Smooth muscle cell (in vitro differentiated cells): Measurements from ENCODE around the gene CTTNBP2NL. TPM values are rescaled to one million over a fixed set of nuclear protein-coding genes. Genes with fewer than 3 reads are reported as not detected.

Experiments
- DNase-seq: peaks from one replicate; lab custom pipeline; 2025; ENCODE audit not compliant: unreplicated experiment; lab: John Stamatoyannopoulos, UW
- H2AFZ ChIP-seq: fragments of 200-600 bp; sonication (generic); 2 replicates; pipeline ENCODE4 v1.6.0; 2016; ENCODE audit warnings: antibody characterized with exemption, low read depth, mild to moderate bottlenecking
- H3F3A ChIP-seq: fragments of 200-600 bp; sonication (generic); 2 replicates; pipeline ENCODE4 v1.6.0; 2017; ENCODE audit warnings: antibody characterized with exemption, low read depth
- H3K27ac ChIP-seq: fragments of 200-600 bp; sonication (generic); 2 replicates; pipeline ENCODE4 v1.5.1; 2016; ENCODE audit warnings: low read depth, mild to moderate bottlenecking
- H3K27me3 ChIP-seq: fragments of 200-600 bp; sonication (generic); 2 replicates; pipeline ENCODE4 v1.6.1; 2016; ENCODE audit warnings: low read depth, mild to moderate bottlenecking
- H3K36me3 ChIP-seq: fragments of 200-600 bp; sonication (generic); 2 replicates; pipeline ENCODE4 v1.5.1; 2016; ENCODE audit warnings: low read depth
- H3K4me1 ChIP-seq: fragments of 200-600 bp; sonication (generic); 2 replicates; pipeline ENCODE4 v1.5.1; 2016; ENCODE audit warnings: low read depth
- H3K4me2 ChIP-seq: fragments of 200-600 bp; sonication (generic); 2 replicates; pipeline ENCODE4 v1.6.0; 2016; ENCODE audit warnings: mild to moderate bottlenecking
- H3K4me3 ChIP-seq: fragments of 200-600 bp; sonication (generic); 2 replicates; pipeline ENCODE4 v1.5.1; 2016; ENCODE audit warnings: mild to moderate bottlenecking
- H3K79me2 ChIP-seq: fragments of 200-600 bp; sonication (generic); 2 replicates; pipeline ENCODE4 v1.6.0; 2016; ENCODE audit warnings: low read depth, mild to moderate bottlenecking
- H3K9ac ChIP-seq: fragments of 200-600 bp; sonication (generic); 2 replicates; pipeline ENCODE4 v1.6.0; 2016; ENCODE audit warnings: low read depth
- H3K9me3 ChIP-seq: fragments of 200-600 bp; sonication (generic); replicated peaks from 2 replicates; pipeline ENCODE4 v1.5.1; 2016; ENCODE audit warnings: low read depth
- H4K20me1 ChIP-seq: fragments of 200-600 bp; sonication (generic); 2 replicates; pipeline ENCODE4 v1.6.0; 2016; ENCODE audit warnings: low read depth
- WGBS: methylation state at CpG from one replicate; pipeline ENCODE4 v1.1.7; 2016; ENCODE audit warnings: low lambda C conversion rate; 5-methylcytosine and 5-hydroxymethylcytosine counted together
- polyA plus RNA-seq: library from polyadenylated mRNA; unstranded; fragments of >200 nt; fragmentation: Nextera tagmentation; extraction: Ambion mirVana; gene quantifications from 2 replicates; pipeline ENCODE4 v1.2.1, GENCODE V29; 2016
- total RNA-seq: library from RNA; depleted of rRNA; stranded (reverse); fragments of >200 nt; gene quantifications from 2 replicates; pipeline ENCODE4 v1.2.3, GENCODE V29; 2014
- TF ChIP-seq, protein P1 (sequence below): fragments of 200-600 bp; sonication (generic); IDR thresholded peaks from 2 replicates; pipeline ENCODE4 v1.5.1; 2017; ENCODE audit warnings: borderline replicate concordance, mild to moderate bottlenecking, antibody characterized with exemption; ENCODE audit not compliant: insufficient read depth, poor library complexity, severe bottlenecking

Gene CTTNBP2NL
- total and polyA plus RNA-seq, 2 experiments from 2014 or later: 10.4 to 19.7 TPM

DNA sequence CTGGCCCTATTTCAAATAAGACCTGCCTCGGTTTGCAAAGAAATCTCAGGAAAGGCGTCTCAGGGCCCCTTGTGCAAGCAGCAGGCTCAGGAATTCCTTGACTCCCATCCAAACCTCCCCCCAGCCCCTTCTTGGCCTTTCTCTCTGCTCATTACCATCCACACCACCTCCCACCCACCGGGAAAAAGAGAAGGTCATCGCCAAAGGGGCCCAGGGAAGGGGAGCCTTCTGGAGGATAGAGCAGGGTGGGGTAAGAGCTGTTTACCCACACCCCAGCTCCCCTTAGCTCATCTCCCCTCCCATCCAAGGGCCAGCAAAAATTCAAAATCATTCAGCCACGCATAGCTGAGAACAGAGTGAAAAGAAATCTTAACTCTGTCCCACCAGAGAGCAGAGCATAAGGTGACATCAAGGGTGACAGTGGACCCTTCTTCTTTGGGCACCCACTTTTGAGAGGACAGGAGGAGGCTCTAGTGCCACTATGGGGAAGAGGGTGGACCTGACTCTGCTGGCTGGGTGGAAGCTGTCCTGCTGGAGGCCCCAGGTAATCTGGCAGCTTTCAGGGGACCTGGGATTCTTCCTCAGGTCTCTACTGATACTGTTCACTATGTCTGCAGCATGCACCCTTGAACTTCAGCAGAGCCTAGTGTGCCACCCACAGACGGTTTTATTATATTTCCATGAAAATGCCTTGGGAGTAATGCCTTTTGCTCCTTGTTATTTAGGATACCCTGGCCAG lies 108.8 kb downstream of the CTTNBP2NL start:
- Histone ChIP-seq H2AFZ (no peak overlapping the region), H4K20me1 (no peaks in the 10 kb centered on the region), H3K4me1 (peaks cover 18% of the 10 kb centered on the region), H3K36me3 (no peaks in the 10 kb centered on the region), H3K4me3 (no peak overlapping the region), H3K9ac (no peak overlapping the region), H3K9me3 (no peaks in the 10 kb centered on the region), H3K79me2 (no peaks in the 10 kb centered on the region), H3K4me2 (no peak overlapping the region), H3K27me3 (peaks cover 73% of the 10 kb centered on the region), H3K27ac (no peak overlapping the region), H3F3A (no peaks in the 10 kb centered on the region)
- 60% methylated on average over 6 of the region's 6 CpGs for WGBS
- TF ChIP-seq, protein P1, sequence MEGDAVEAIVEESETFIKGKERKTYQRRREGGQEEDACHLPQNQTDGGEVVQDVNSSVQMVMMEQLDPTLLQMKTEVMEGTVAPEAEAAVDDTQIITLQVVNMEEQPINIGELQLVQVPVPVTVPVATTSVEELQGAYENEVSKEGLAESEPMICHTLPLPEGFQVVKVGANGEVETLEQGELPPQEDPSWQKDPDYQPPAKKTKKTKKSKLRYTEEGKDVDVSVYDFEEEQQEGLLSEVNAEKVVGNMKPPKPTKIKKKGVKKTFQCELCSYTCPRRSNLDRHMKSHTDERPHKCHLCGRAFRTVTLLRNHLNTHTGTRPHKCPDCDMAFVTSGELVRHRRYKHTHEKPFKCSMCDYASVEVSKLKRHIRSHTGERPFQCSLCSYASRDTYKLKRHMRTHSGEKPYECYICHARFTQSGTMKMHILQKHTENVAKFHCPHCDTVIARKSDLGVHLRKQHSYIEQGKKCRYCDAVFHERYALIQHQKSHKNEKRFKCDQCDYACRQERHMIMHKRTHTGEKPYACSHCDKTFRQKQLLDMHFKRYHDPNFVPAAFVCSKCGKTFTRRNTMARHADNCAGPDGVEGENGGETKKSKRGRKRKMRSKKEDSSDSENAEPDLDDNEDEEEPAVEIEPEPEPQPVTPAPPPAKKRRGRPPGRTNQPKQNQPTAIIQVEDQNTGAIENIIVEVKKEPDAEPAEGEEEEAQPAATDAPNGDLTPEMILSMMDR: no peak
- DNase-seq: no peak

DNA sequence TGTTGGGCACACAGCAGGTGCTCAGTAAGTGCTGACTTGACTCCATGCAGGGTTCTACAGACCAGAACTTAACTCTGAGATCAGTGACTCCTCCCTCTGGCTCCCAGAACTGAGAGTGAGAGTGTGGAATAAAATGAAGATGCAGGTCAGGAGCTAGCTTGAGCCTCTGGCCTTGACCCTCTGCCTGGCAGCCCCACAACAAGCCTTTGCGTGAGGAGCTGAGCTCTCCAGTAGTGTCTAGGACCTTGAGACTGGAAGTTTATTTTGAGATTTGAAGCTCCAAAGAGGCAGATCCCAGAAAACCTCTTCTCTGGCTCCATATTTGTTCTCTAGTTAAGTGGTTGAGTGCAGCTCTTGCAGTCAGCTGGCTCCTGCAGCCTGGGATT lies 109.4 kb downstream of the CTTNBP2NL start:
- no peak for DNase-seq
- Histone ChIP-seq H3K4me1 (peaks cover 21% of the 10 kb centered on the region), H3F3A (no peaks in the 10 kb centered on the region), H2AFZ (no peak overlapping the region), H3K27me3 (peaks cover 74% of the 10 kb centered on the region), H3K27ac (no peak overlapping the region), H3K9me3 (no peaks in the 10 kb centered on the region), H3K9ac (no peak overlapping the region), H3K36me3 (no peaks in the 10 kb centered on the region), H4K20me1 (no peaks in the 10 kb centered on the region), H3K79me2 (no peaks in the 10 kb centered on the region), H3K4me2 (no peak overlapping the region), H3K4me3 (no peak overlapping the region)
- TF ChIP-seq, protein P1: no peak
- WGBS: 91% methylated on average over 1 of the region's 1 CpG

DNA sequence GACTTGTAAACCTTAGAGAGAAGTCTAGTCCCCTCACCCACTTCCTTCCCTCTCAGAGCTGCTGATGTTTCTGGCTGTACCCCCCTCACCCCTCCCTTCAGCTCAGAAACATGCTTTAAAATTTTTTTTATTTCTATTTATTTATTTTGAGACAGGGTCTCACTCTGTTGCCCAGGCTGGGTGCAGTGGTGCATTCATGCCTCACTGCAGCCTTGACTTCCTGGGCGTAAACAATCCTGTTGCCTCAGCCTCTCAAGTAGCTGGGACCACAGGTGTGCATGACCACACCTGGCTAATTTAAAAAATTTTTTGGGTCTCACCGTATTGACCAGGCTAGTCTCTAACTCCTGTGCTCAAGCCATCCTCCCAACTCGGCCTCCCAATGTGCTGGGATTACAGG lies 109.9 kb downstream of the CTTNBP2NL start:
- Histone ChIP-seq H2AFZ (no peak overlapping the region), H3K27me3 (peaks cover 74% of the 10 kb centered on the region), H3K9ac (no peak overlapping the region), H4K20me1 (no peaks in the 10 kb centered on the region), H3K4me3 (no peak overlapping the region), H3K4me2 (no peak overlapping the region), H3K4me1 (peaks cover 21% of the 10 kb centered on the region), H3K9me3 (no peaks in the 10 kb centered on the region), H3K27ac (no peak overlapping the region), H3K79me2 (no peaks in the 10 kb centered on the region), H3F3A (no peaks in the 10 kb centered on the region), H3K36me3 (no peaks in the 10 kb centered on the region)
- TF ChIP-seq, protein P1: no peak
- 93% methylated on average over 3 of the region's 3 CpGs for WGBS
- DNase-seq: no peak

DNA sequence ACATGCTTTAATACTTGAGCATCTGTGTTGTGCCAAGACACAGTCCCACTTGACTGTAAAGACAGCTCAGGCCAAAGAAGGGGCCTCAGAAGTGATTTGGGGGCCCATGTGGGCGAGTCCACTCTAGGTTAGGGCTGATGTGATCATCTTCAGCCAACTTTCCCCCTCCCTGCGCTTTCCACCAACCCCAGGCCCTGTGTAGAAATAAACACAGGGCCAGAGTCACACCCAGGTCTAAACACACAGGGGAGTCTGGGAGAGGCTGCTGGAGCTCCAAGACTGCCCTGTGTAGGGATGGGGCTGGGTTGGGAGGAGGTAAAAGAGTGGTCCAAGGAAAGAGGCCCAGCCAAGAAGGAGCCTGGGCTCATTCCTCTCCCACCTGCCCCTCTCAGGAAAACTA lies 110.3 kb downstream of the CTTNBP2NL start:
- 92% methylated on average over 2 of the region's 2 CpGs for WGBS
- no peak overlapping the region for H2AFZ ChIP-seq
- TF ChIP-seq, protein P1: no peak
- no peaks in the 10 kb centered on the region for H3F3A ChIP-seq
- no peak overlapping the region for H3K9ac ChIP-seq
- peaks cover 73% of the 10 kb centered on the region for H3K27me3 ChIP-seq
- H3K4me1 ChIP-seq: peaks cover 21% of the 10 kb centered on the region
- no peak overlapping the region for H3K27ac ChIP-seq
- no peaks in the 10 kb centered on the region for H3K9me3 ChIP-seq
- DNase-seq: no peak
- H4K20me1 ChIP-seq: no peaks in the 10 kb centered on the region
- no peaks in the 10 kb centered on the region for H3K79me2 ChIP-seq
- H3K4me2 ChIP-seq: no peak overlapping the region
- H3K36me3 ChIP-seq: no peaks in the 10 kb centered on the region
- H3K4me3 ChIP-seq: no peak overlapping the region
